Fibroblast of mammary gland (primary cell): ENCODE data around the gene PHKB.
A peak's percentile ranks its signal among the peaks of the same experiment; 100 is the strongest.

Experiments
- DNase-seq: peaks from one replicate; pipeline ENCODE4 v3.0.0-alpha.2; 2010; ENCODE audit warnings: low read depth
- H3K4me3 ChIP-seq: 2 replicates; pipeline ENCODE4 v1.5.1; 2011; ENCODE audit warnings: low read depth, mild to moderate bottlenecking, low read length, moderate library complexity; ENCODE audit not compliant: control insufficient read depth
- CTCF ChIP-seq: conservative IDR thresholded peaks from 2 replicates; pipeline ENCODE4 v1.5.1; 2011; ENCODE audit warnings: low read depth, low read length, inconsistent platforms; ENCODE audit not compliant: control insufficient read depth, insufficient read depth

Gene PHKB

GRCh38 chr16:47699106-47699505, 238.0 kb downstream of the PHKB start:
- DNase-seq = no peak
- no peak overlapping the region for H3K4me3 ChIP-seq
- no peak for TF ChIP-seq CTCF

- DNase-seq = no peak
- TF ChIP-seq CTCF = no peak
- no peak overlapping the region for H3K4me3 ChIP-seq
Observed at GRCh38 chr16:47700857-47701587, 239.9 kb downstream of the PHKB start.

GRCh38 chr16:47705266-47705665, 244.1 kb downstream of the PHKB start:
- TF ChIP-seq CTCF = no peak
- DNase-seq = peak; percentile 53
- H3K4me3 ChIP-seq = no peak overlapping the region

- H3K4me3 ChIP-seq = no peak overlapping the region
- no peak for TF ChIP-seq CTCF
- no peak for DNase-seq
Observed at GRCh38 chr16:47711809-47712208, 250.7 kb downstream of the PHKB start.

GRCh38 chr16:47712276-47713224, 251.4 kb downstream of the PHKB start:
- H3K4me3 ChIP-seq = no peak overlapping the region
- TF ChIP-seq CTCF = no peak
- DNase-seq = peak; percentile 29

GRCh38 chr16:47713225-47713595, 252.1 kb downstream of the PHKB start:
- no peak overlapping the region for H3K4me3 ChIP-seq
- DNase-seq = peak; percentile 96
- no peak for TF ChIP-seq CTCF
